ENCODE results near the gene GDI1.

GDI1 gene

DNA sequence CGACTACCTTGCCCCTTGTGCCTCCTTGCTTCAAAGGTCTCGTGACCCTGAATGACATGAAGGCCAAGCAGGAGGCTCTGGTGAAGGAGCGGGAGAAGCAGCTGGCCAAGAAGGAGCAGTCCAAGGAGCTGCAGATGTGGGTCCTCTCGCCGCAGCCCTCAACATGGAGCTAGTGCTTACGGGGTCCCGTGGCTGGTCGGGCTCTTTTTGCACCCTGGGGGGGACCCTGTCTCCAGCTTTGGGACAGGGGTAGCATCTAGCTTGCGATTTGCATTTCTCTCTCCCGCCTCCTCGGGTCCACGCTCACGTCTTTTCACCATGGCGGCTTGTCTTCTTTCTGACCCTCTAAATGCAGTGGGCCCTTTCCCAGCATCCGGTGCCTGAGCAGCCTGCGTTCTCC is 8.8 kb downstream of the GDI1 start:
- peaks cover 22% of the 10 kb centered on the region for H3K4me1 ChIP-seq (ENCODE audit: control insufficient read depth, insufficient read depth, low read length, poor library complexity, severe bottlenecking)
- H3K27me3 ChIP-seq (replicated peaks; ENCODE audit: control insufficient read depth, insufficient read depth, low read length, poor library complexity, severe bottlenecking), result no peaks in the 10 kb centered on the region
- H3K27ac ChIP-seq (ENCODE audit: insufficient read depth, low read length, poor library complexity, severe bottlenecking), result no peak overlapping the region
- no peak for DNase-seq
- H3K4me3 ChIP-seq (ENCODE audit: insufficient read depth, low read depth, low read length, poor library complexity, severe bottlenecking), result no peak overlapping the region
- H3K9me3 ChIP-seq (ENCODE audit: control insufficient read depth, low read length), result no peaks in the 10 kb centered on the region
- H3K36me3 ChIP-seq (ENCODE audit: control insufficient read depth, insufficient read depth, low read length), result peaks cover 22% of the 10 kb centered on the region

DNA sequence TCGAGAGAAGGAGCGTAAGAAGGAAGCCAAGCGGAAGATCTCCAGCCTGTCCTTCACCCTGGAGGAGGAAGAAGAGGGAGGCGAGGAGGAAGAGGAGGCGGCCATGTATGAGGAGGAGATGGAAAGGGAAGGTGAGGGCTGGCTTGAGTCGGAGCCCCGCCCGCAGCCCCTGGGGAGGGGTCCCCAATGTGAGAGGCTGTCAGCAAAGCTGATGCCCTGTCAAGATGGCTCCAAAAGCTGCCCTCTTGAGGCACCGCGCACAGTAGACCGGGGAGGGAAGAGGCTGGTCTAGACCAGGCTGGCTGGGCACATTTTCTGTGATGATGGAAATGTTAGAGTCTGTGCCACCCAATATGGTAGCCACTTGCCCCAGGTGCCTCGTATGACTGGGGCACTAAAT is 9.5 kb downstream of the GDI1 start:
- Histone ChIP-seq H3K9me3 (ENCODE audit: control insufficient read depth, low read length) (no peaks in the 10 kb centered on the region), H3K27me3 (replicated peaks; ENCODE audit: control insufficient read depth, insufficient read depth, low read length, poor library complexity, severe bottlenecking) (no peaks in the 10 kb centered on the region), H3K4me3 (ENCODE audit: insufficient read depth, low read depth, low read length, poor library complexity, severe bottlenecking) (no peak overlapping the region), H3K36me3 (ENCODE audit: control insufficient read depth, insufficient read depth, low read length) (peaks cover 22% of the 10 kb centered on the region), H3K4me1 (ENCODE audit: control insufficient read depth, insufficient read depth, low read length, poor library complexity, severe bottlenecking) (peaks cover 22% of the 10 kb centered on the region), H3K27ac (ENCODE audit: insufficient read depth, low read length, poor library complexity, severe bottlenecking) (no peak overlapping the region)
- no peak for DNase-seq

DNA sequence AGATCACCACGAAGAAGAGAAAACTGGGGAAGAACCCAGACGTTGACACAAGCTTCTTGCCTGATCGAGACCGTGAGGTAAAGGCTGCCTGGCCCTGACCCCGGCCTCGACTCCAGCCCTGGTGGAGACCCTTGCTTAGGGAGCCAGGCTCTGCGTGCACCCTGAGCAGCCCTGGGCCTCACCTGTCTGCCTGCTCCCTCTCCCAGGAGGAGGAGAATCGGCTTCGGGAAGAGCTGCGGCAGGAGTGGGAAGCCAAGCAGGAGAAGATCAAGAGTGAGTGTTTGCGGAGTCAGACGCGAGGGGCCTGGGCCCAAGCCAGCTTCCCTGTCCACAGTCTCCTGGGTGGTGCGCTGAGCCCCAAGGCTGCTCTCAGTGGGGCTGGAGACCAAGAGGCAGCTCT is 11.5 kb downstream of the GDI1 start:
- Histone ChIP-seq H3K4me1 (ENCODE audit: control insufficient read depth, insufficient read depth, low read length, poor library complexity, severe bottlenecking) (peaks cover 14% of the 10 kb centered on the region), H3K27me3 (replicated peaks; ENCODE audit: control insufficient read depth, insufficient read depth, low read length, poor library complexity, severe bottlenecking) (no peaks in the 10 kb centered on the region), H3K9me3 (ENCODE audit: control insufficient read depth, low read length) (no peaks in the 10 kb centered on the region), H3K27ac (ENCODE audit: insufficient read depth, low read length, poor library complexity, severe bottlenecking) (no peak overlapping the region), H3K36me3 (ENCODE audit: control insufficient read depth, insufficient read depth, low read length) (peaks cover 22% of the 10 kb centered on the region), H3K4me3 (ENCODE audit: insufficient read depth, low read depth, low read length, poor library complexity, severe bottlenecking) (no peak overlapping the region)
- DNase-seq, result no peak

DNA sequence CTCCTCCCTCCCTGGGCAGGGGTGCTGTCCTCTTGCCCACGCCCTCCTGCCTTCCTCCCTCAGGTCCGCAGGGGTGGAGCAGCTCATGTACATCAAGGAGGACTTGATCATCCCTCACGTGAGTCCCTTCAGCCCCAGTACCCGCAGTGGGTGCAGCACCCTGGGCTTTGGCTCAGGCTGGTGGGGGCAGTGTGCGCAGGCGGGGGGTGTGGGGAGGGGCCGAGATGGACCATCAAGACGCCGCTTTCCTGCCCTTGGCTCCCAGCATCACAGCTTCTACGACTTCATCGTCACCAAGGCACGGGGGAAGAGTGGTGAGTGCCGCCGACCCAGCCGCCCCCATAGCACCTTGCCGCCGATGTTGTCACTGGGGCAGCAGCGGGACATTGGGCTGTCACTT is 12.7 kb downstream of the GDI1 start:
- Histone ChIP-seq H3K36me3 (ENCODE audit: control insufficient read depth, insufficient read depth, low read length) (peaks cover 22% of the 10 kb centered on the region), H3K4me1 (ENCODE audit: control insufficient read depth, insufficient read depth, low read length, poor library complexity, severe bottlenecking) (peaks cover 8% of the 10 kb centered on the region), H3K9me3 (ENCODE audit: control insufficient read depth, low read length) (no peaks in the 10 kb centered on the region), H3K27me3 (replicated peaks; ENCODE audit: control insufficient read depth, insufficient read depth, low read length, poor library complexity, severe bottlenecking) (no peaks in the 10 kb centered on the region), H3K4me3 (ENCODE audit: insufficient read depth, low read depth, low read length, poor library complexity, severe bottlenecking) (no peak overlapping the region), H3K27ac (ENCODE audit: insufficient read depth, low read length, poor library complexity, severe bottlenecking) (no peak overlapping the region)
- no peak for DNase-seq

DNA sequence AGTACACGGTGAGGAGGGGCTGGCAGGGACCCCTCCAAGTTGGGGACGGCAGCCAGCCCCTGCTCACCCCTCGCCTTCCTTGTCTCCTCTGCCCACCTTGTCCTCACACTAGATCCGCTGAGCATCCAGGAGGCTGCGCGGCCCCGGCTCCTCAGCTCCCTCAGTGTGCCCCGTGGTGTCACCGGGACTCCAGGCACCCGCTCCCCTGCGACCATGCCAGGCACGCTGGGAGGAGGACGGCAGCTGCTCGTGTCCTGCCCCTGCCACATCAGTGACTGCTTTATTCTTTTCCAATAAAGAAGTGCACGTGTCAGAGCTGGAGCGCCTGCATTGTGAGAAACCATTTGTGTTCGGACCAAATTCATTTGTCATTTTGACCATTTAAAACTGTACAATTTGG is 13.4 kb downstream of the GDI1 start:
- Histone ChIP-seq H3K9me3 (ENCODE audit: control insufficient read depth, low read length) (no peaks in the 10 kb centered on the region), H3K4me1 (ENCODE audit: control insufficient read depth, insufficient read depth, low read length, poor library complexity, severe bottlenecking) (peaks cover under 1% of the 10 kb centered on the region), H3K27ac (ENCODE audit: insufficient read depth, low read length, poor library complexity, severe bottlenecking) (no peak overlapping the region), H3K4me3 (ENCODE audit: insufficient read depth, low read depth, low read length, poor library complexity, severe bottlenecking) (no peak overlapping the region), H3K27me3 (replicated peaks; ENCODE audit: control insufficient read depth, insufficient read depth, low read length, poor library complexity, severe bottlenecking) (no peaks in the 10 kb centered on the region), H3K36me3 (ENCODE audit: control insufficient read depth, insufficient read depth, low read length) (peaks cover 22% of the 10 kb centered on the region)
- DNase-seq, result no peak

DNA sequence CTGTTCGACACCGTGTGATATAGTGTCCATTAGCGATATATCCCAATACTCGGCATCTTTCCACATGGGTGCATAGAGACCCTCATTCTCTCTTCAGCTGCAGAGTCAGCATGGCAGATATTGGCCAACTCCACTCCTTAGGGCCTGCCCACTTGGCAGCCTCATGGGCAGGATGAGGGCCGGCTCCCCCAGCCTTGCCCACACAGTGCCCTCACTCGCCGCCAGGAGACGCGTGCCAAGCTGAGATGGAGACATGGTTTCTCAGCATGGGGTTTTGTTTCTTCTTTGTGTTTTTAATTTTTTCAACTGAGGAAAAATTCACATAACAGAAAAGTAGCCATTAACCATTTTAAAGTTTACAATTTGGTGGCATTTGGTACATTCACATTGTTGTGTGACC is 15.9 kb downstream of the GDI1 start:
- DNase-seq, result no peak
- H3K4me1 ChIP-seq (ENCODE audit: control insufficient read depth, insufficient read depth, low read length, poor library complexity, severe bottlenecking), result no peaks in the 10 kb centered on the region
- no peak overlapping the region for H3K4me3 ChIP-seq (ENCODE audit: insufficient read depth, low read depth, low read length, poor library complexity, severe bottlenecking)
- H3K27ac ChIP-seq (ENCODE audit: insufficient read depth, low read length, poor library complexity, severe bottlenecking), result no peak overlapping the region
- H3K36me3 ChIP-seq (ENCODE audit: control insufficient read depth, insufficient read depth, low read length), result peaks cover 17% of the 10 kb centered on the region
- no peaks in the 10 kb centered on the region for H3K9me3 ChIP-seq (ENCODE audit: control insufficient read depth, low read length)
- H3K27me3 ChIP-seq (replicated peaks; ENCODE audit: control insufficient read depth, insufficient read depth, low read length, poor library complexity, severe bottlenecking), result no peaks in the 10 kb centered on the region

DNA sequence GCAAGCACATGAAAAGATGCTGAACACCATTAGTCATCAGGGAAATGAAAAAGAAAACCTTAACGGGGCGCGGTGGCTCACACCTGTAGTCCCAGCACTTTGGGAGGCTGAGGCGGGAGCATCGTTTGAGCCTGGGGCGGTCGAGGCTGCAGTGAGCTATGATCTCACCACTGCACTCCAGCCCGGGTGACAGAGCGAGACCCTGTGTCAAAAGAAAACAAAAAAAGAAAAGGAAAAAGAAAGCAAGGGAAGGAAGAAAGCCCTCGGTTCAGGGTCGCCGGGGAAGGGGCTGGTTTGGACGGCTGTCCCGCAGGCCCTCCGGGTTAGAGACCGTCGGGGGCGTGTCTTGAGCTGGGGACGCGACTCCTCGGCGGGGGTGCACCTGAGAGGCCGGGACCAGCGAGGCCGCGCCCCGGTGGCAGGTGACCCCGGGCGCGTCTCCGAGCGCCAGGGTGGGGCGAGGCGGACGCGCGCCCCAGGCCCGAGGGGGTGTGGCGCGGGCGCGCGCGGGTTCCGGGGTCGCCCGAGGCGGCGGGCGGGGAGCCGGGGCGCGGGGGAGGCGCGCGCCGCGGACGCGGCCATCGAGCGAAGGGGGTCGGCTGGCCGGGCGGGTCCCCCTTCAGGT is 20.6 kb downstream of the GDI1 start:
- H3K27ac ChIP-seq (ENCODE audit: insufficient read depth, low read length, poor library complexity, severe bottlenecking), result no peak overlapping the region
- H3K36me3 ChIP-seq (ENCODE audit: control insufficient read depth, insufficient read depth, low read length), result no peaks in the 10 kb centered on the region
- H3K9me3 ChIP-seq (ENCODE audit: control insufficient read depth, low read length), result no peaks in the 10 kb centered on the region
- H3K4me1 ChIP-seq (ENCODE audit: control insufficient read depth, insufficient read depth, low read length, poor library complexity, severe bottlenecking), result peaks cover 4% of the 10 kb centered on the region
- peak; percentile 51 to 56 (median 51) for DNase-seq
- no peaks in the 10 kb centered on the region for H3K27me3 ChIP-seq (replicated peaks; ENCODE audit: control insufficient read depth, insufficient read depth, low read length, poor library complexity, severe bottlenecking)
- H3K4me3 ChIP-seq (ENCODE audit: insufficient read depth, low read depth, low read length, poor library complexity, severe bottlenecking), result peak overlapping the region; percentile 34

DNA sequence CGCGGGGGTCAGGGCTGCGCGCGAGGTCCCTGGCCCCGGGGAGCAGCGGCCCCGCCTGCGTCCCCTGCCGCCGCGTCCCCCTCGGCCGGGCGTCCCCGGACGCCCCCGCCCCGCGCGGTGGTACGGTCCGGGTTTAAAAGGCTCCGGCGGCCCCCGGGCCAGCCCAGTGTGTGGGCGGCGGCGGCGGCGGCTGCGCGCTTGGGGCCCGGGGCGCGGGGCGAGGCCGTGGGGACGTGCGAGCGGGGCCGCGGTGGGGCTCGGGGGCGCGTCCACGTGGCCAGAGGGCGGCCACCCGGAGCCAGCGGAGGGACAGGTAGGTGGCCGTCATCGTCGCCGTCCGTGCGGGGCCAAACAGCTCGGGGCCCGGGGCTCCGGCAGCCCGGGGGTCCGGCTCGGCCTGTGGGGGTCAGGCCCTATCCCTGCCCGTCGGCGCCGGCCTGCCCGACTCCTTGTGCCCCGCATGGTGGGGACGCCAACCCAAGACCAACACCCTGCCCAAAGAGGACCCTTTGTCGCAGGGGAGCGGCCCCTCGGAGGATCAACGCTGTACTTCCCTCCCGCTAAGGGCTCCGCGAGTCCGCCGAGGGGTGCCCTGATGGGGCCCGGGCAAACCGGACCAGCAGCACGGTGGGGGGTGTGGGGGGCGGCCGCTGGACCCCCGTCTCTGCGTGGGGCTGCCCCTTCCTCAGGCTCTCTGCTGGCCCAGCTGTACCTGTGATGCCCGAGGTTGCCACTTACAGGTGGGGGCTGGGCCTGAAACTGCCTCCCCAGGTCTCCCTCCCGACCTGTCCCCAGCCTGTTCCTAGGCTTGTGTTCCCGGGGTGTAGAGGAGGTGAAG is 21.4 kb downstream of the GDI1 start, which contains the start of gene PLXNA3:
TSS of gene PLXNA3 (plus strand) at position 166 of the 838 bp plus-strand sequence. CDS start 1,903 bp downstream, outside the sequence.
- H3K9me3 ChIP-seq (ENCODE audit: control insufficient read depth, low read length), result no peaks in the 10 kb centered on the region
- H3K4me1 ChIP-seq (ENCODE audit: control insufficient read depth, insufficient read depth, low read length, poor library complexity, severe bottlenecking), result peaks cover 4% of the 10 kb centered on the region
- H3K4me3 ChIP-seq (ENCODE audit: insufficient read depth, low read depth, low read length, poor library complexity, severe bottlenecking), result peak within 1 kb of the TSS; percentile 61
- no peaks in the 10 kb centered on the region for H3K36me3 ChIP-seq (ENCODE audit: control insufficient read depth, insufficient read depth, low read length)
- H3K27me3 ChIP-seq (replicated peaks; ENCODE audit: control insufficient read depth, insufficient read depth, low read length, poor library complexity, severe bottlenecking), result no peaks in the 10 kb centered on the region
- DNase-seq, result peak; percentile 46 to 56 (median 54)
- H3K27ac ChIP-seq (ENCODE audit: insufficient read depth, low read length, poor library complexity, severe bottlenecking), result peak within 1 kb of the TSS; percentile 58

DNA sequence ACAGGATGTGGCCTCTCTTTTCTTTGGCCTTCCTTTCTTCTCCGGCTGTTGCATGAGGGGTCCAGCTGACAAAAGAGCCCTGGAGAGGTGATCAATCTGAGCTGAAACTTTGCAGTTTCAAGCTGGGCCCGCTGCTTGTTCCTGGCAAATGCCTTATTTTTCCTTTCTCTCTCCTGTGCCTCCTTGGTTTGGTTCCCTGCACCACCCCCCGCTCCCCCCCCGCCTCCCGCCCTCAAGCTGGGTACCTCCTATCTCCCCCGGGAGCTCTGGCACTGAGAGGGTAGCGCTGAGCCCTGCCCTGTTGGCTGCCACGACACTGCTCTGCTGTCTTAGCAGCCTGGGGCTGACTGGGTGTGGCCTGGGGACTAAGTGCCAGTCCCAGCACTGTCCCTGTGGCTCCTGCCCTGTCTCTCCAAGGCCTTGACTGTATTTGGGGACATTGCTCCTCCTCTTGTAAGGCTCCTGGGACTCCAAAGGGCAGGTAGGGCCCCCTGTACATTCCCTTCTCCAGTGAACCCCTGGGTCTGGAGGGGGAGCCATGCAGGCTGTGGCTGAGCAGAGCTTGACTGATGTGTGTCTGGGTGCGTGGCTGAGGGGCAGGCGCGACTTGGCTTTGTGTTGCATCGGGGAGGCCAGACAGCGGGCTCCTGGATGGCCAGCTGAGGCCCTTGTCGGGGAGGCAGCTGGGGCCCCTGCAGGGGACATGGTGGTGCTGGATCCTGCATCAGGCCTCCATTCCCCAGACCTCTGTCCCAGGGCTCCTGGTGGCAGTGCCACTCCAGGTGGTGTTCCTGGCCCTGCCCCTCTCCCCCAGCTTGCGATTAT is 22.2 kb downstream of the GDI1 start:
- DNase-seq, result no peak
- peak overlapping the region; percentile 58 for H3K27ac ChIP-seq (ENCODE audit: insufficient read depth, low read length, poor library complexity, severe bottlenecking)

More for the DNA sequence above, 22.2 kb downstream of the GDI1 start:
- H3K9me3 ChIP-seq (ENCODE audit: control insufficient read depth, low read length), result no peaks in the 10 kb centered on the region
- H3K4me3 ChIP-seq (ENCODE audit: insufficient read depth, low read depth, low read length, poor library complexity, severe bottlenecking), result peak overlapping the region; percentile 61
- peaks cover 4% of the 10 kb centered on the region for H3K4me1 ChIP-seq (ENCODE audit: control insufficient read depth, insufficient read depth, low read length, poor library complexity, severe bottlenecking)
- H3K36me3 ChIP-seq (ENCODE audit: control insufficient read depth, insufficient read depth, low read length), result peaks cover 2% of the 10 kb centered on the region
- no peaks in the 10 kb centered on the region for H3K27me3 ChIP-seq (replicated peaks; ENCODE audit: control insufficient read depth, insufficient read depth, low read length, poor library complexity, severe bottlenecking)
